MV-4-11 (cell line): ENCODE results near the gene USP35.

ENCODE experiments used
- DNase-seq: peaks from one replicate; lab custom pipeline; 2025; lab: John Stamatoyannopoulos, UW

Gene USP35, protein sequence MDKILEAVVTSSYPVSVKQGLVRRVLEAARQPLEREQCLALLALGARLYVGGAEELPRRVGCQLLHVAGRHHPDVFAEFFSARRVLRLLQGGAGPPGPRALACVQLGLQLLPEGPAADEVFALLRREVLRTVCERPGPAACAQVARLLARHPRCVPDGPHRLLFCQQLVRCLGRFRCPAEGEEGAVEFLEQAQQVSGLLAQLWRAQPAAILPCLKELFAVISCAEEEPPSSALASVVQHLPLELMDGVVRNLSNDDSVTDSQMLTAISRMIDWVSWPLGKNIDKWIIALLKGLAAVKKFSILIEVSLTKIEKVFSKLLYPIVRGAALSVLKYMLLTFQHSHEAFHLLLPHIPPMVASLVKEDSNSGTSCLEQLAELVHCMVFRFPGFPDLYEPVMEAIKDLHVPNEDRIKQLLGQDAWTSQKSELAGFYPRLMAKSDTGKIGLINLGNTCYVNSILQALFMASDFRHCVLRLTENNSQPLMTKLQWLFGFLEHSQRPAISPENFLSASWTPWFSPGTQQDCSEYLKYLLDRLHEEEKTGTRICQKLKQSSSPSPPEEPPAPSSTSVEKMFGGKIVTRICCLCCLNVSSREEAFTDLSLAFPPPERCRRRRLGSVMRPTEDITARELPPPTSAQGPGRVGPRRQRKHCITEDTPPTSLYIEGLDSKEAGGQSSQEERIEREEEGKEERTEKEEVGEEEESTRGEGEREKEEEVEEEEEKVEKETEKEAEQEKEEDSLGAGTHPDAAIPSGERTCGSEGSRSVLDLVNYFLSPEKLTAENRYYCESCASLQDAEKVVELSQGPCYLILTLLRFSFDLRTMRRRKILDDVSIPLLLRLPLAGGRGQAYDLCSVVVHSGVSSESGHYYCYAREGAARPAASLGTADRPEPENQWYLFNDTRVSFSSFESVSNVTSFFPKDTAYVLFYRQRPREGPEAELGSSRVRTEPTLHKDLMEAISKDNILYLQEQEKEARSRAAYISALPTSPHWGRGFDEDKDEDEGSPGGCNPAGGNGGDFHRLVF

DNA sequence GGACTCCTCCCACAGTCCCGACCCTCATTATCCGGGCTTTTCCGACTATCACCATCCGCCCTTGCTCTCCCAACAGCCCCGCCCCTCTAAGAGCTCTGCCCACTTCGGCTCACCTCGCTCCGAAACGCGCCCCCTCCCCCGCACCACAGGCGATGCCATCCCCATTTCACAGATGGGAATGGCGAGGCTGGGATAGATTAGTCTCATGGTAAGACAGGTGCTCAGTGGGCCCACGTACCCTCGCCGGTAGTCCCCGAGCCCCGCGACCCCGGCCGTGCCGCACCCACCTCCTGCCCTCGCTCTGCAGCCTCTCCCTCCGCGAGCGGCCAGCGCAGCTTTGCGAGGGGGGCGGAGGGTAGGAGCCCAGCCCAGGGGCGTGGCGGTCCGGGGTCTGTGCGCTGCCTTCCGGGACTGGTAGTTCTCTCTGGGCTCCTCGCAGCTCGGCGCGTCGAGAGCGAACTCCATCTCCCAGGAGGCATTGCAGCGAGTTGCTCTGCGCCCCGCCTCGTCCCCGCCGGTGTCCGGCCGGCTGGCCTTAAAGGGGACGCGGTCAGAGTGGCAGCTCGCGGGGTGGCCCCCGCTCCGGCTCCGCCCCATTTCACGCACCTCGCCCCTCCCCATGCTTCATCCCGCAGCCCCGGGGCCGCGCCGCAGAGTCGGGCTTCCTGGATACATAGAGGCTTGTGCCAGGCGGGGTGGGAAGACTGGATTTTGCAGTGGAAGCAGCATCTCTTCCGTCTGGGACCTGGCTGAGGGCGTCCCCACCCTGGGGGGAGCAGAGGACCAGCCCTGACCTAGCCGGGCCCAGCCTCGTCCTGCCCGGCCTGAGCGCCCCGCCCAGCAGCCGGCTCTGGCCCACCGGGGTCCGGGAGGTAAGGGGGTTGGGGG is at the start of gene USP35, which contains the start of gene KCTD21:
USP35 (plus strand) TSS at position 634 of the 888 bp plus-strand sequence. CDS start 7,327 bp downstream, outside the sequence.
KCTD21 (minus strand) TSS at position 341 of the 888 bp plus-strand sequence. CDS start 14,072 bp downstream, outside the sequence.
- peak; percentile 94 for DNase-seq

DNA sequence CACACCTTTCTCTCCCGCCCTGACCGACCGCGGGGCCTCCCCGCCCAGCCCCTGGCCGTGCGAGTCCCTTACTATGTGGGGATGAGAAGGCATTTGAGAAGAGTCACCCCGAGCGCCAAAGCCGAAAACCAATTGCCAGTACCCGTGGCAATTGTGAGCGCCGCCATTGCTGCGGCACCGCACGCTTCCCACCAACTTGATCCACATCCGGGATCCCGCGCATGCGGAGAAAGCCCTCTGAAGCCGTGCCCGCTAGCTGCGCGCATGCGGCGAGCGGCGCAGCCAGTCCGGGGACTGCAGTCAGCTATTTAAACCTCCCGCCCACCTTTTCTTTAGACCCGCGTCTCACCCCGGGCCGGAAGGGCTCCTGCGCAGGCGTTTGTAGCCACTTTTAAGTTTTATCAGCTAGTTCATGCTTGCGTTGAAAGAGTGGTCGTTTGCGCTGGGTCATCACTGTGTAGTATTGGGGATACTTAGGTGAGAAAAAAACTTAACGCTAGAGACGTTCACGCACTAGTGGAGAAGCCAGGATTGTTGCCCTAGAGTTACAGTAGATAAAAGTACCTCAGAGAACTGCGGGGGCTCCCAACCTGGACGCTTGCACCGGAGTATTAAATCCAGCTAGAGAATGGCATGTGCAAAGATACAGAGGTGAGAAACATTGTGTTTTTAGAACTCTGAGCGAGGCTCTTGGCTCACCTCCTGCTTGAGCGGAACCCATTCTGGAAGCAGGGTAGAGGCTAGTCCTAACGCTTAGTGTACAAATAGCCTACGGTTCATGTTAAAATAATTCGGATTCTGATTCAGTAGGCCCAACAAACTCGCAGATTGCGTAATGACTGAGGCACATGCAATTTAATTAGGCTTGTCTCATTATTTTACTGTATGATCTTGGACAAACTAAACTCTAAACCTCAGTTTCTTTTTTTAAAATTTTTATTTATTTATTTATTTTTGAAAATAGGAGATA is 49.0 kb upstream of the USP35 start, which contains the start of gene ALG8:
ALG8 (minus strand) TSS at position 205 of the 970 bp plus-strand sequence; CDS start at position 167, 38 bp downstream.
- DNase-seq, result peak; percentile 93

DNA sequence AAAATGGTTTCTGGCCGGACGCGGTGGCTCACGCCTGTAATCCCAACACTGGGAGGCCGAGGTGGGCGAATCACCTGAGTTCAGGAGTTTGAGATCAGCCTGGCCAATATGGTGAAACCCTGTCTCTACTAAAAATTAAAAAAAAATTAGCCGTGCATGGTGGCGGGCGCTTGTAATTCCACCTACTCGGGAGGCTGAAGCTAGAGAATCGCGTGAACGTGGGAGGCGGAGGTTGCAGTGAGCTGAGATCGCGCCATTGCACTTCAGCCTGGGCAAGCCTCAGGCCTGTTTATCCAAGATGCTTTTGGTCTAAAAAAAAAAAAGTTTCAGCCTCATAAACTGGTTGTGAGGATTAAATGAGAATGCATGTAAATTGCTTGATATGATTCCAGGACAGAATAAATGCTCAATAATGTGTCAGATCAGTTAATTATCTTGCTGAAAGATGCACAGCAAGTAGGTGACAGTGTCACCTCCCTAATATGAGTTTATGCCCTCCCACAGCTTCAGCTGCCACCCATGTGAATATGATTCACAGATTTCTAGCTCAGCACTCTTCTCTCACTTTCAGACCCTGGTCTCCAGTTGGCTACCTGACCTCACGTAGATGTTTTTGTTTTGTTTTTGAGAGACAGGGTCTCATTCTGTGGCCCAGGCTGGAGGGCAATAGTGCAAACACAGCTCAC is 48.2 kb upstream of the USP35 start:
- DNase-seq, result no peak

DNA sequence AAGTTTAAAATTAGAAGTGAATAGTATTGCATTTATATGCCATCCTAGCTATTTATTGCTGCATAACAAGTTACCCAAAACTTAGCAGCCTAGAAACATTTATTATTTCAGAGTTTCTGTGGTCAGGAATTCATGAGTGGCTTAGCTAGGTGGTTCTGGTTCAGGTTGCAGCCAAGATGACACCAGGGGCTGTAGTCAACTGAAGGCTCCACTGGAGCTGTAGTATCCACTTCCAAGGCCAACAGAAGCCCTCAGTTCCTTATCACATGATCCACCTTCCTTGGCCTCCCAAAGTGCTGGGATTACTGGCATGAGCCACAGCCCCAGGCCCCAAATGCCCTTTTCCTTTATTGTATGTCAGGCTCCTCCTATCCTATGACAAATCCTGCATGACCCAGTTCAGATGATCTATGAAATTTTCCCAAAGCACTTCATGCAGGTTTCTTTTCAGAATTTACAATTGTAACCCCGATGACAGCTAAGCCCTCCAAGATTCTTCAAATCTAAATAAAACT is 43.2 kb upstream of the USP35 start:
- no peak for DNase-seq

DNA sequence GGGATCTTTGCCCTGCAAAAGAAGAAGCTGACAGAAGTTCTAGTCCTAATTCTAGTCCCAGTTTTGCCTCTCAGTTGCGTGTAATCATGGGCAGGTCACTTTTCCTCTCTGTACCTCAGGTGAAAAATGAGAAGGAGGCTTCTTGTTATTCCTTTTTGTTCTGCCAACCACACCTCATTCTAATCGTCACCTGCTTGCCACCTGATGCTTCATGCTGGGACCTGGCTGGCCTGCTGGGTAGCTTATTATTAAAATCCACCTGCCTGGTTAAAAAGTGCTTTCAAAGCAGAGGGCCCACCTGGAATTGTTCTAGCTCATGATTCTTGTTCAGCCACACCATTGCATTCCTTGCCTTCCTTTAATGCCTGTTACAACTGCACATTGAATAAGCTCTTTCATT is 40.9 kb upstream of the USP35 start:
- DNase-seq, result no peak

DNA sequence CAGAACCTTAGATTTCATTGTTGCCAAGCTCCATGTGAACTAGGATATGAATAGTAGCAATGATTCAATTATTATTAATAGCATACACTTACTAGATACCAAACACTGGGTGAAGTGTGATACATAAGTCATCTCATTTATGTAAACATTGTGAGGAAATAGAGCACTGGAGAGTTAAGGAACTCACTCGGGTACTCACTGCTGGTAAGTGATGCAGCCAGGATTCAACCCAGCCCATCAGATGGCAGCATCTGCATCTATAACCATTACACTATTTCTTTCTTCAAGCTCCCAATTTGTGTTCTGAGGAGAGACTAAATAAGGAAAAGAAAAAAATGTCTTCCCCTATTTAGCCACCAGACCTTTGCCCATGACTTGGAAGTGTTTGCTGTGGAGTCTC is 39.1 kb upstream of the USP35 start:
- DNase-seq, result peak; percentile 52

DNA sequence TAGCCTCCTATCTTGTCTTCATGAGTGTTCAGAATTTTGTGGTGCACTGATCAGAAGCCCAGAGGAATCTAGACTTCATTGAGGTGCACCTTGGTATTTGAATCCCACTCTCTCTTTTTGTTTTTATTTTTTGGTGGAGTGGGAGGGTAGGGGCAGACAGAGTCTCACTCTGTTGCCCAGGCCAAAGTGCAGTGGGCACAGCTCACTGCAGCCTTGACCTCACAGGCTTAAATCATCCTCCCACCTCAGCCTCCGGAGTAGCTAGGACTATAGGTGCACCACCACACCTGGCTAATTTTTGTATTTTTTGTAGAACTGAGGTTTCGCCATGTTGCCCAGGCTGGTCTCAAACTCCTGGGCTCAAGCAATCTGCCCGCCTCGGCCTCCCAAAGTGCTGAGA is 38.4 kb upstream of the USP35 start:
- DNase-seq, result no peak

DNA sequence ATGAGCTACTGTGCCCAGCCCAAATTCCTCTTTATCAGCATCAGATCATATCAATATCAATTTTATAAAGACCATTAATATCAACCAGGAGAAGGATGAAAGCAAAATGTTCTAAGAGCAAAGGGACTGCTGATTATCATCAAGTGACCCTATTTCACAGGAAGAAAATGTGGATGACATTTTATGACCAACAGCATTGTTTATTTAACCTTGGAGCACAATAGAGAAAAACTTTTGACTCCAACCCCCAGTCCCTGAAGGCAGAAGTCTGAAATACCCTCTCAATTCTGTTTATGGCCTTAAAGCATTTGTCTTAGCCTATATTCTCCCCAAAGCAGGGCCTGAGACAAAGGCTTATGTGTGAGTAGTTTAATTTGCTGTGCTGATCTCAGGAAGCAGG is 38.0 kb upstream of the USP35 start:
- no peak for DNase-seq

DNA sequence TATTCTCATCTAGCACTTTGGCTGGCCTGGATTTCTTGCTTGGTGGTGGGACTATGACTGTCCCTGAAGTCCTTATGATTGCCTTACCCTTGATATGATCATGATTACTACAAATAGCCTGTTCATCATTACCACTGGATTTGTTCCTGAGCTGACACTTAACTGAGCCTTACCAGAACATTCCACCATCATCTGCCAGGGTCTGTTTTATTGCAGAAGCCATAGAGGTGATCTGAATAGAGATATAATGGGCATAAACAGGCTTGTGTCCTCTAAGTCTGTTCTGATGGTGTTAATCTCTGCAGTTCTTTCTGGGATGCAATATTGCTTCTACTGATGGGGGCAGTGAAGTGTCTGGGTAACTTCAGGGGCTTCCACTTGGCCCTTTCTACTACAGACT is 36.9 kb upstream of the USP35 start:
- DNase-seq, result no peak

DNA sequence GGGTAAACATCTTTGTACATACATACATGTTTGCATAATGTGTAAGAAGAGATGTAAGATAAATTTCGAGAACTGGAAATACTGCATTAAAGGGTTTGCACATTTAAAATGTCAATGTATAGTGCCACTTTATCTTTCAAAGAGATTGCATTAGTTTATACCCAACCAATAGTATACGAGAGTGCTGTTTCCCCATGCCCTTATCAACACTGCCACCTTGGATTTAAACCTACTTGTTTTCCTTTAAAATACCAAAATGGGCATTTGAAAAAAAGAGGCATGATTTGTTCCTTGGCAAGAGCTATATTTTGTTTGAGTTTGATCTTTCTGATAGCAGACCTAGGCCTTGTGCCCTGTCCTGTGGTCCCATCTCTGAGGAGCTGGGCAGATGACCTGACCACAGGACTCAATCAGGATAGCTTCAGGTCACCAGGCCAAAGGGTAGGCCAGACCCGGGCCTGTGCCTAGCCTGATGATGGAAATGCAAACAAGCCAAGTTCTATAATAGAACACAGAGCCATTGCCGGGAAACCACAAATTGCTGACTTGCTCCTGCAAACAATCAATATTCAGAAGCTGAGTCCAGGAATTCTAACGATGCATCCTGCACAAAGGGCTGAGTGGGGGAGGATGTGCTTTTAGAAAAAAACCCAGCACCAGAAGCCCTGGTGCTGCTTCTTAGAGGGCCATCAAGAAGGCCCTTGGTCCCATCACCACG is 32.4 kb upstream of the USP35 start:
- no peak for DNase-seq

DNA sequence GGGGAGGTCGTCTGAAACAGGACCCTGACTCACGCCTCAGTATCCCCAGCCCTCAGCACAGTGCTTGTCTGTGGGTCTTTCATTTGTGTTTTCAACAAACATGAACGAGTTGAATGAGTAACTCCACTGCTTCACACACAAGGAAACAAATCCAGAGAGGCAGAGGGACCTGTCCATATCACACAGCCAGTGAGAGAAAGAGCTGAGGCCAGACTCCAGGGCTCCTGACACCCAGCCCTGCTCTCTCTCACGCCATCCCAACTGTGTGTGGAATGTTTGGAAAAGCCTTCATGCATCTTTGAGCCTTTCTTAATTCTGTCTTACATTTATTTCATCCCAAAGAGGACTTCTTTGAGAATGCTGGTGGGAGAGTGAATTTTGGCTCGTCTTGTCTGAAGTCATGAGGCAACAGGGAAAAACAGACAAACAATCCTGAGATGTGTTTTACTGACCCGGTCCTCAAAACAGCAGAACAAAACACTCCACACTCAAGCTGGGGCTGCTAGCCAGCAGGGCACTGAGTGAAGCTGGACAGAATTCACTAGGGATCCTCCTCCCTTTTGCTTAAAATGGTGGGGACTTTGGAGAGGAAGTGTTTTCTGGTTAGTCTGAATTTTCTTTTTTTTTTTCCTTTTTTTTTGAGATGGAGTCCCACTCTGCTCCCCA is 29.6 kb upstream of the USP35 start:
- DNase-seq, result no peak

DNA sequence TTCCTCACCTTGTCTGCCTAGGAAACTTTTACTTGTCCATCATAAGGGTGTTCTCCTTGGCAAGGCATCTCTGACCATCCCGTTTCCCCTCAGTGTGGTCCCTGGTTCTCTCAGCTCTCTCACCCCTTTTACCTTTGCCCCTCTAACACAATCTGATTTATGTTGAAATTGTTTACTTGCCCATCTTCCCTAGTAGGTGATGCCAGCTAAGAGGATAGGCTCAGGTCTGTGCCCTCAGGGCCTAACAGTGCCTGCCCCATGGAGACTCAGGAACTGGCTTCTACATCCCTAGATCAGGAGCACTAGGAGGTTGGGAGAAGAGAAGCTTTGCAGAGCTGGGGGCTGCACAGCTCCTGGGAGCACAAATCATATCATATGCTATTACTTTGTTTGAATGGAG is 28.2 kb upstream of the USP35 start:
- no peak for DNase-seq

DNA sequence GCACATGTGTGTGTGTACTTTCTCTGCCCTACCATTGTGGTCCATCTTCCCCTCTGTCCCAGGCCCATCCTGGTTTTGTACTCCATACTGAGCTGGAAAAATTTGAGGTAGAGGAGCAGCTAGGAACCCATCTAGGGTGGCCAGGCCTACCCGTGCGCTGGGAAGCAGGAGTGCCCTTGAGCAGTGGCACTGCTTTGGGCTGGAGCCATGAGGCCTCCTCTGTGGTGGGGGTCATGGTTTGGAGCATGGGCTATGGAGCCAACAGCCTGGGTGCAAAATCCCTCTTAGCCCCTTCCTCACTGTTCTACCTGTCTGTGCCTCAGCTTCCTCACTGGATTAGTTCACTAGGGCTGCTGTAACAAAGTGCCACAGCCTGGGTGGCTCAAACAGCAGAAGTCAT is 27.4 kb upstream of the USP35 start:
- DNase-seq, result no peak

DNA sequence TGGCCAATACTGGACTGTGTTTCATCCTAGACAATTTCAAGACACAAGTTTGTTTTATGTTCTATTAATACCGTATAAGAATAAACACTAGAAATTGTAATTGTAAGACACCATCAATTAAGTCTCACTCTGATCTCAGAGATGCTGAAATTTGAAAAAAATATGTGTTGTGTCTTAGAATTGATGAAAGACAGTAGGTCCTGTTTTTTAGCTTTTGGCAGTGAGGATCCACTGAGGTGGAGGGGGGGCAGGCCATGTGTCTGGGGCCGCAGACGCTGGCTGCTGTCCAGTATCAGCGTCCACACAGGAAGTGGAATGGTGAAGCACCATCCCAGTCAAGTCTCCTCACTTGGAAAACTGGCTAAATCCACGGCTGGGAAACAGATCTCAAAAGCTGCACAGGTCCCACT is 26.8 kb upstream of the USP35 start:
- DNase-seq, result no peak

DNA sequence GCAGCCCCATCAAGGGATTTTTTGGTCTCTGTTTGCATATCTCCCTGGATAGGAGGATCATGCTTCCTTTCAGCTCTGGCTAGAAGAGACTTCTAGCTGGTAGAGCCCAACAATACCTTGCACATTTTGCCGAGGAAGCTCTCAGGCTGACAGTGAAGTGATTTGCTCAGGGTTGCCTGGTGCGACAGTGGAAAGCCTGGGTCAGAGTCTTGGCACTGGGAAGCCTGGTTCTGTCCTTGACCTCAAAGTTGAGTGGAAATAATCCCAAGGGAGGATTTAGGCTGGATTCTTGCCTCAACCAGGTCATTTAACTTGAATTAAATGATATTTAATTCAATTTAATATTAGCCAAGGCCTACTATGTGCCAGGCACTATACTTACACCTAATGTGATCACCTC is 24.9 kb upstream of the USP35 start:
- no peak for DNase-seq

DNA sequence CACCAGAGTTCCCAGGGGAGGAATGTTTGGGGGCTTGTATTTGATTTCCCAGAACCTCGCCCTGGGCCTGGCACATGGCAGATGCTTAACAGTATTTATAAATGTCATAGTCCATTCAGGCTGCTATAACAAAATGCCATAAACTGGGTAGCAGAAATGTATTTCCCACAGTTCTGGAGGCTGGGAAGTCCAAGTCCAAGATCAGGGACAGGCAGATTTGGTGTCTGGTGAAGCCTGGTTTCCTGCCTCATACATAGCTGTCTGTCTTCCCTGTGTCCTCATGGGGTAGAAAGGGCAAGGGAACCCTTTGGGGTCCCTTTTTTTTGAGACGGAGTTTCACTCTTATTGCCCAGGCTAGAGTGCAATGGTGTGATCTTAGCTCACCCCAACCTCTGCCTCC is 24.2 kb upstream of the USP35 start:
- no peak for DNase-seq

DNA sequence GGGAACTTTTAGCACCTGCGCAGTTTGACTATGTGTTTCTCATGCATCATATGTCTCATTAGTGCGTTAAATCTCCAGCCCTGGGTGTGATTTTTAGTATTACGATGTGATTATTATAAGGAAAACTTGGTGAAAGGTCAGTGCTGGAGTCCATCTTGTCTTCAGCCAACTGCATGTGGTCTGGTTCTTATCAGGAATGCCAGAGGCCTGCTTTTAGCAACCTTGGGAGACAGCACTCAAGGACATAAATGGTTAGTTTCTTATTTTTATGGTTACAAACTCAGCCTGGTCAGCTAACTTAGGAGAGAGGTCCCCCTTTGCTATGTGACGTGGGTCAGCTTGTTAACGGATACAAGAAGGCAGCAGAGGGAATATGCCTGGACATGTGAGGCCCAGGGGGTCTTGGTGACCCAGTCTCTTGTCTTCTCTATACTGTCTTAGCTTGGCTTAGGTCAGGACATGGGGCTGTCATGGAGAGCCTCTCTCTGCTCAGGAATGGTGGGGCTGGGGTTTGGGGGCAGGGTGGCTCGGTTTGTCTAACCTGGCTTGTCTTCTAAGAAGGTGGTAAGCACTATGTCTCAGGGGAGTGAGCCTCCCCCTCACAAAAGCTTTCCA is 21.8 kb upstream of the USP35 start:
- DNase-seq, result no peak
